ENCODE measurements around the gene ARHGEF18.
"Not testable (repeated sequence)": the region's sequence is repeated elsewhere in the genome, so short reads cannot be mapped to it uniquely, and the experiment has no call there.

Gene ARHGEF18

GRCh38 chr19:7342143-7342542 is 6.6 kb upstream of the ARHGEF18 start:
- H3K9ac ChIP-seq (ENCODE audit: low read depth, low read length): no peak overlapping the region
- no peaks in the 10 kb centered on the region for H3K36me3 ChIP-seq (ENCODE audit: insufficient read depth, low read length)
- H2AFZ ChIP-seq (ENCODE audit: low read depth, low read length): no peak overlapping the region
- H3K9me3 ChIP-seq (ENCODE audit: insufficient read depth, low read length, severe bottlenecking): peaks cover 1% of the 10 kb centered on the region
- H3K27ac ChIP-seq (ENCODE audit: low read length): no peak overlapping the region
- H3K4me1 ChIP-seq (ENCODE audit: insufficient read depth, low read length): peaks cover 45% of the 10 kb centered on the region
- H3K4me2 ChIP-seq (ENCODE audit: insufficient read depth, low read length): no peak overlapping the region
- H3K27me3 ChIP-seq (ENCODE audit: insufficient read depth, low read length, poor library complexity): no peaks in the 10 kb centered on the region
- H3K4me3 ChIP-seq (ENCODE audit: low read depth in 1 of 2, low read length in 2 of 2): no peak overlapping the region
- TF ChIP-seq CTCF (IDR thresholded peaks at IDR 0.05; ENCODE audit: borderline replicate concordance, extremely low read depth, low read length, poor library complexity, severe bottlenecking): no peak
- no peak for TF ChIP-seq EZH2 (IDR thresholded peaks at IDR 0.05; ENCODE audit: borderline replicate concordance, low read depth, low read length, severe bottlenecking)
- no peak for ATAC-seq (ENCODE audit: insufficient read depth, low read depth)
- DNase-seq: no peak
- no peaks in the 10 kb centered on the region for H3K79me2 ChIP-seq (ENCODE audit: insufficient read depth, low read length)
- no peaks in the 10 kb centered on the region for H4K20me1 ChIP-seq (ENCODE audit: insufficient read depth, low read length)

DNA sequence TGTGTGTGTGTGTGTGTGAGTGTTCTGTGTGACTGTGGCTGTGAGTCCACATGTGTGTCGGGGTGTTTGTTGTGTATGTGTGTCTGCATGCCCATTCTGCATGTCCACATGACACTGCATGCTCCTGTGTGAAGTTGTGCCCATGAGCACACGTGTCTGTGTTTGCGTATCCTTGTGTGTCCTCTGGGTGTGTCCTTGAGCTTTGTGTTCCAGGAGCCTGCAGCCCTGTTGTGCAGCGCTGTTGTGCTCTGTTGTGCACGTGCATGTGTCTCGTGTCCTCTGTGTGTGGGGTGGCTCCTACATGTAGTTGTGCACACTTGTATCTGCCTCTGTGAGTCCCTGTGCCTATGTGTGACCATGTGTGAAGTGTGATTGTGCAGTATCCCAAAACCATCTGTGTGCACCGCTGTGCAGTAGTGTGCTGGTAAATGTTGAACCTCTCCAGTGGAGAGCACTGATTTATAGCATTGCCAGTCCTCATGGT is 2.2 kb upstream of the ARHGEF18 start:
- Histone ChIP-seq H3K4me1 (ENCODE audit: insufficient read depth, low read length) (peaks cover 53% of the 10 kb centered on the region), H3K27ac (ENCODE audit: low read length) (peak overlapping the region; percentile 22; the same call in 1 of the 2 replicates), H4K20me1 (ENCODE audit: insufficient read depth, low read length) (no peaks in the 10 kb centered on the region), H3K4me2 (ENCODE audit: insufficient read depth, low read length) (no peak overlapping the region), H3K79me2 (ENCODE audit: insufficient read depth, low read length) (peaks cover 5% of the 10 kb centered on the region), H3K4me3 (ENCODE audit: low read depth in 1 of 2, low read length in 2 of 2) (no peak overlapping the region), H3K27me3 (ENCODE audit: insufficient read depth, low read length, poor library complexity) (no peaks in the 10 kb centered on the region), H3K9ac (ENCODE audit: low read depth, low read length) (no peak overlapping the region), H3K9me3 (ENCODE audit: insufficient read depth, low read length, severe bottlenecking) (no peaks in the 10 kb centered on the region), H2AFZ (ENCODE audit: low read depth, low read length) (no peak overlapping the region), H3K36me3 (ENCODE audit: insufficient read depth, low read length) (no peaks in the 10 kb centered on the region)
- ATAC-seq (ENCODE audit: insufficient read depth, low read depth): no peak
- TF ChIP-seq CTCF (IDR thresholded peaks at IDR 0.05; ENCODE audit: borderline replicate concordance, extremely low read depth, low read length, poor library complexity, severe bottlenecking): no peak
- TF ChIP-seq EZH2 (IDR thresholded peaks at IDR 0.05; ENCODE audit: borderline replicate concordance, low read depth, low read length, severe bottlenecking): no peak
- DNase-seq: no peak

DNA sequence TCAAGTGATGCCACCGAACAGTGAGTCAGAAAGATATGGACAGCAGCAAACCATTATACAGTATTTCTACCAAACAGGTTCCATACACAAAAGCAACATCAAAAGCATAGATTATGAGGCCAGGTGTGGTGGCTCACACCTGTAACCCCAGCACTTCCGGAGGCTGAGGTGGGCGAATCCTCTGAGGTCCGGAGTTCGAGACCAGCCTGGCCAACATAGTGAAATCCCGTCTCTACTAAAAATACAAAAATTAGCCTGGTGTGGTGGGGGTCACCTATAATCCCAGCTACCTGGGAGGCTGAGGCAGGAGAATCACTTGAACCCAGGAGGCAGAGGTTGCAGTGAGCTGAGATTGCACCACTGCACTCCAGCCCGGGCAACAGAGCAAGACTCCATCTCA is 1.7 kb upstream of the ARHGEF18 start:
- DNase-seq; H4K20me1 ChIP-seq (ENCODE audit: insufficient read depth, low read length); H3K36me3 ChIP-seq (ENCODE audit: insufficient read depth, low read length); H3K9ac ChIP-seq (ENCODE audit: low read depth, low read length); H3K79me2 ChIP-seq (ENCODE audit: insufficient read depth, low read length); H3K27me3 ChIP-seq (ENCODE audit: insufficient read depth, low read length, poor library complexity); H2AFZ ChIP-seq (ENCODE audit: low read depth, low read length); H3K4me3 ChIP-seq (ENCODE audit: low read depth in 1 of 2, low read length in 2 of 2); H3K4me2 ChIP-seq (ENCODE audit: insufficient read depth, low read length); ATAC-seq (ENCODE audit: insufficient read depth, low read depth); H3K9me3 ChIP-seq (ENCODE audit: insufficient read depth, low read length, severe bottlenecking): not testable (repeated sequence)
- Histone ChIP-seq H3K27ac (ENCODE audit: low read length) (0 out of 2 replicates have a peak overlapping the region, but pooled peaks have one; percentile 22), H3K4me1 (ENCODE audit: insufficient read depth, low read length) (peaks cover 53% of the 10 kb centered on the region)

- peaks cover 7% of the 10 kb centered on the region for H3K79me2 ChIP-seq (ENCODE audit: insufficient read depth, low read length)
- no peaks in the 10 kb centered on the region for H3K27me3 ChIP-seq (ENCODE audit: insufficient read depth, low read length, poor library complexity)
- DNase-seq: no peak
- H3K9ac ChIP-seq (ENCODE audit: low read depth, low read length): peak overlapping the region; percentile 62
- H3K36me3 ChIP-seq (ENCODE audit: insufficient read depth, low read length): peaks cover 4% of the 10 kb centered on the region; the same call in 1 of the 2 replicates
- peaks cover 4% of the 10 kb centered on the region for H3K9me3 ChIP-seq (ENCODE audit: insufficient read depth, low read length, severe bottlenecking)
- peaks cover 53% of the 10 kb centered on the region for H3K4me1 ChIP-seq (ENCODE audit: insufficient read depth, low read length)
- H3K4me2 ChIP-seq (ENCODE audit: insufficient read depth, low read length): peak overlapping the region; percentile 66
- no peaks in the 10 kb centered on the region for H4K20me1 ChIP-seq (ENCODE audit: insufficient read depth, low read length)
- peak overlapping the region; percentile 59; the same call in 1 of the 2 replicates for H2AFZ ChIP-seq (ENCODE audit: low read depth, low read length)
- peak overlapping the region; percentile 98 for H3K27ac ChIP-seq (ENCODE audit: low read length)
- TF ChIP-seq EZH2 (IDR thresholded peaks at IDR 0.05; ENCODE audit: borderline replicate concordance, low read depth, low read length, severe bottlenecking): no peak
- no peak for TF ChIP-seq CTCF (IDR thresholded peaks at IDR 0.05; ENCODE audit: borderline replicate concordance, extremely low read depth, low read length, poor library complexity, severe bottlenecking)
- no peak for ATAC-seq (ENCODE audit: insufficient read depth, low read depth)
- peak overlapping the region in 1 of 2 experiments; percentile 54; a peak in 2 of 4 replicates for H3K4me3 ChIP-seq (ENCODE audit: low read depth in 1 of 2, low read length in 2 of 2)
Measured at GRCh38 chr19:7349231-7349591, 474 bp downstream of the ARHGEF18 start.

Measured in DND-41 (cell line).